HG03571 (cell line): ENCODE data around the gene KDF1.
"Not testable (repeated sequence)": the region's sequence is repeated elsewhere in the genome, so short reads cannot be mapped to it uniquely, and the experiment has no call there.

ENCODE experiments used
- ATAC-seq: cut with Tn5 transposase; IDR thresholded peaks from one replicate; pipeline ENCODE4 v1.9.1; 2021; ENCODE audit not compliant: unreplicated experiment

Gene KDF1

DNA sequence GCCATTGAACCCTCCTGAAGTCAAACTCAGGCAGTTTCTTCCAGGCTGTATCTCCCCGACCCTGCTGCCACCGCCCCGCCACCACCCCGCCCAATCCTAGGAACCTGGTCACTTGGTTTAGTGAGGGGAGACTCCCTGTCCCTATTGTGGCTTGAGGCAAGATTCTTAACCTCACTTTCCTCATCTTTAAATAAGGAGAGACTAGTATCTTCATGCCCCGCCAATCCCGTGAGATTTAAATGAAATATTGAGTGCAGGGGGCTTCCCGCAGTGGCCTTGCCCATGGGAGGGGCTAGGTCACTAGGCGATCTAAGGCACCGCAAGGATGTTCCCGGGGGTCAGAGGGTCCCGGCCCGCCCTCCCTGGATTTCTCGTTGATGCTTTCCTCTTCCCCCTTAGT, 998 bp downstream of the KDF1 start:
- no peak for ATAC-seq

DNA sequence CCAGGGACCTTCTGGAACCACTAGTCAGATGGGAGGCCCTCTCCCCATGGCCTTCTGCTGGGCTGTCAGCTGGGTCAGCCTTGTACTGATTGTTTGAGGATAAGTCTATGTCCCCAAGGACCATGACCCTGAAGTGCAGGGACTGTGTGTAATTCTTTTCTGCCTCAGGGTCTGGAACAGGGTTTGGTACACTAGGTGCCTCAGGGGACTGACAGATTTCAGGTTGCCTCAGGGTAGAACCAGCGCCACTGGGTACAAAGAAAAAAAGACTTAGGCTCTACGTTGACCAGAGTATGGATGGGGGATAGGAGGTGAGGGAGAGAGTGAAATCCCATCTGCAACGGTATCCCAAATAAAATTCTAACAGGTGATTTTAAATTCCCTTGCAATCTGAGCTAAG, 3.0 kb downstream of the KDF1 start:
- no peak for ATAC-seq

DNA sequence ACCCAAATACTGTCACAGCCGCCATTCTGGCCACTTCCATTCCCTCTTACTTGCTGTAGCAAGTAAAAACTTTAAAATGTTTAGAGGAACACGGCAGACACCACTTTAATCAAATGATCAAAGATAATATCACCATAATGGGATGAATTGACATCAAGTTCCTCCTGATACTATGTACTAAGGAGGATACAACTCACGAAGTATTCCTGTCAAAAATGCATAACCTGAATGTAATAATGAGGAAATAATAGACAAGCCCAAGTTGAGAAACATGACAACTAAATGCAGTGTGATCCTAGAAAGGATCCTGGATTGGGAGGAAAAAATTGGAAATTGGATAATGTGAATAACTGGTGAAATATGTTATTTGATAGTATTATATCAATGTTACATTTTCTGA, 3.9 kb downstream of the KDF1 start:
- ATAC-seq = no peak

DNA sequence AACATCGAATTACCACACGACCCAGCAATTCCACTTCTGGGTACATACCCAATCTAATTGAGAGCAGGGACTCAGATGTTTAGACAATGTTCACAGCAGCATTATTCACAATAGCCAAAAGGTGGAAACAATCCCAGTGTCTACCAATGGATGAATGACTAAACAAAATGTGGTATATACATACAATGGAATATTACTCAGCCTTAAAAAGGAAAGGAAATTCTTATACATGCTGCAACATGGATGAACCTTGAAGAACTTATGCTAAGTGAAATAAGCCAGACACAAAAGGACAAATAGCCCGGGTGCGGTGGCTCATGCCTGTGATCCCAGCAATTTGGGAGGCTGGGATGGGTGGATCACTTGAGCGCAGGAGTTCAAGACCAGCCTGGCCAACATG, 6.9 kb downstream of the KDF1 start:
- ATAC-seq = no peak

DNA sequence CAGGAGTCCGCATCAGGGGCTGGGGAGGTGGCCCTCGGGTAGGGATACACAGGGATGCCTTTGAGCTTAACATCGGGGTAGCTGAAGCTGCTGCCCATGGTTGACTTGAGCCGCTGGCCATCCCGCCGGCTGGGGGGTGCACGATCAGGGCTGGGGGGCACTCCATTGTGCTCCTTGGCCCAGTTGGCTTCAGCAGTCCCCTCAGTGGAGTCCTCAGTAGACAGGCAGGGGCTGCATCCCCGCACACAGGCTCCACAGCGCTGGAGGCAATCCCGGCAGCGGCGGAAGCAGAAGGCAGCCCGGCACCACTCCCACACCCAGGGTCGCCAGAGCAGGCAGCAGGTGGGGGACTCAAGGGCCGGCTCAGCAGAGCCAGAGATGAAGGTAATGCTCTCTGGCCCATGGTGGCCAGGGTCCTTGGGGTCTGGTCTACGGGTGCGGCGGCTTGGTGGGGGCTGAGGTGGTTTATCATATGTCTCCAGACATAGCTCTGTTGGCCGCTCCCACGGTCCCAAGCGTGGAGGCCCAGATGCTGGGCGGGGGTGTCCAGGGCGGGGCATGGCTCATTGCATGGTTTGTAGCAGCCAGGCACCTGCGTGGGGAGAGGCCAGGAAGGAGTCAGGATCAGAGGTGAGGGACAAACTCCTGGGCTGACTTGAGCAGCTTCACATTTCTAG, 8.3 kb downstream of the KDF1 start:
- no peak for ATAC-seq

DNA sequence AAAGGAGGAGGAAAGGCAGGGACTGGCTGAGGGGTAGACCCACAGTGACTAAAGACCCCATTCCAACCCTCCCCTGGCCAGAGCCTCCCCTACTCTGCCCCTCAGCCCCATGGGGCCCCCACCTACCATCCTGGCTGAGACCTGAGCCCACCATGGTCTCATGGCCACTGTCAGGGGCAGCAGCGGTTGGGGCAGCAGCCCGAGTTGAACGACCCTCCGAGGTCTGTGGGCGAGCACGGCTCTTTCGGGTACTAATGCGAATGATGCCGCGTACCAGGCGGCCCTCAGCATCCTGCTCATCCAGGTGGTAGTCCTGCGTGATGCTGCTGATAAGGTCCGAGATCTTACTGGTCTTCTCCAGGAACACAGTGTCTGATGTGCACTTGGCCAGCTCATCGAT, 9.1 kb downstream of the KDF1 start:
- ATAC-seq = no peak

DNA sequence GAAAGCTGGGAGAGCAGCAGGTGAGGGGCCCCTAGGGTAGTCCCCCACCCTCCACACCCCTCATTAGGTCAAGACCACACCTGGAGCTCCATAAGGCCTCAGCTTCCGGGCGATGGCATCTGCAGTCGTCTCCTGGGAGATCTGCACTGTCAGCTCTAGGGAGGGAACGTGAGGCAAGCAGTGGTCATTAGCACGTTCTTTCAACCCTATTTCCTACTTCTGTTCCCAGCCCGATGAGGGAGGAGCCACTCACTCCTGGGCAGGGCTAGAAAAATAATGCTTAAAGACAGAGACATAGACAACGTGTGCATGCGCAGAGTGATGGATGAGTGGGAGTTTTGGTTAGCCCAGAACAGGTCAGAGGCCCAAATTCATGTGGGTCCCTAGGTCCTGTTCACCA, 9.7 kb downstream of the KDF1 start:
- ATAC-seq = no peak

DNA sequence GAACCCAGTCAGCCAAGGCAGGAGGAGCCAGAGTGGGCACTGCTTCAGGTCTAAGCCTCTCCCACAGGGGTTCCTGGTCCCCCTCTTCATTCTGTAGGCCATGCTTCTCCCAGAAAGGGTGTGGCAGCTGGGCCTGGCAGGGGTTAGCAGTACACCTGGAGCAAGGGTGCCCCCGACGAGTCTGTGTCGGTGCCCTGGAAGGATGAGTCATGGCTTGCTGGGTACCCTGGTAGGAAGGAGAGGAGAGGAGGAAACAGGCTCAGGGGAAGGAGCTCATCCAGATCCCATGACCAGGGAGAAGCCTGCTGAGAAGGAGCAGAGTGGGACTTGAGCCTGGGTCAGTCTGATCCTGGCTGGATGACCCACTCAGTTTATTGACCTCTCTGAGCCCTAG, 10.3 kb downstream of the KDF1 start:
- no peak for ATAC-seq

DNA sequence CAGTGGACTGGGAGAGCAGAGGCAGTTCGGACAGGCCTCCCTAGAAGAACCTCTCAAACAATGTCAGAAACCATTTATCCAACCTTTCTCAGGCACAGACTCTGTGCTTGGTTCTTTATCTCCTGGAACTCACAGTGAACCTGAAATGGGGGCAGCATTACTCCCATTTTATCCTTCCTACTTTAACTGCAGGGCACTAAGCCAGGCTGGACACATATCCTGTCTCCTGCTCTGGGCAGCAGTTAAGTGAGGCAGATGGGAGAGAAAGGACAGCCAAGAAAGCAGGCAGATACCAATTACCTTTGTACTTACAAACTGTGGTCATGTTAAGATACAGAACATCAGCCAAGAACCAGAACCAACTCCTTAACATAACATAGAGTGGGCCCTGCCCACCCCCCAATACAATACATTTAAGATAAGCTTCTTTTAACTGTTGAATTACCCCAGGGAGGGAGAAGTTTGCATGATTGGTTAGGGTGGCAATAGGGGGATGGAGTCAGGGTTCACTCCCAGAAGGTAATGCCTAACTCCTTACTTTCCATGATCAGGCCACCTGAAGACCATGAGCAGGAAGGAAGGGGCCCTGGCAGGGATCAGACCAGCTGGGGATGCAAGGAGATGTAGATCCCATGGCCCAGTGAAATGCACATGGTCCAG, 10.9 kb downstream of the KDF1 start:
- no peak for ATAC-seq

DNA sequence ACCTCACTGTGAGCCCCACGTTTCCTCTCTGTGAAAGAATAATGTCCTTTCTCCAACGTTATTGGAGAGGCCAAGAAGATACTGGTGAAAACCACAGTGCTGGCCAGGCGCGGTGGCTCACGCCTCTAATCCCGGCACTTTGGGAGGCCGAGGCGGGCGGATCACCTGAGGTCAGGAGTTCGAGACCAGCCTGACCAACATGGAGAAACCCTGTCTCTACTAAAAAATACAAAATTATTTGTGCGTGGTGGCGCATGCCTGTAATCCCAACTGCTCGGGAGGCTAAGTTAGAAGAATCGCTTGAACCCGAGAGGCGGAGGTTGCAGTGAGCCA, 11.6 kb downstream of the KDF1 start:
- ATAC-seq = not testable (repeated sequence)

DNA sequence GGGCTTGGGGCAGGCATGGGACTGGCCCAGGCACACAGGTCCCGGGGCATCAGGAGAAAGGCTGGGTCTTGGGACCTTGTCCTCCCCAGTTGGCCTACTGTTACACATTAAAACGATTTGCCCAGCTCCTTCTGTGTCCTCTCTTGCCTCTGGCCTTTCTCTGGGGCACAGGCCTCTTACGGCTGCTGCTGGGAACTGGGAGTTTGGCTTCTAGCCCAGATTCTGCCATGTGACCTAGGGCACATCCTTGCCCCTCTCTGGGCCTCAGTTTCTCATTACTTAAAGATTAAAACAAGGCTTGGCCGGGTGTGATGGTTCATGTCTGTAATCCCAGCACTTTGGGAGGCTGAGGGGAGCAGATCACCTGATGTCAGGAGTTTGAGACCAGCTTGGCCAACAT, 14.0 kb downstream of the KDF1 start:
- no peak for ATAC-seq

DNA sequence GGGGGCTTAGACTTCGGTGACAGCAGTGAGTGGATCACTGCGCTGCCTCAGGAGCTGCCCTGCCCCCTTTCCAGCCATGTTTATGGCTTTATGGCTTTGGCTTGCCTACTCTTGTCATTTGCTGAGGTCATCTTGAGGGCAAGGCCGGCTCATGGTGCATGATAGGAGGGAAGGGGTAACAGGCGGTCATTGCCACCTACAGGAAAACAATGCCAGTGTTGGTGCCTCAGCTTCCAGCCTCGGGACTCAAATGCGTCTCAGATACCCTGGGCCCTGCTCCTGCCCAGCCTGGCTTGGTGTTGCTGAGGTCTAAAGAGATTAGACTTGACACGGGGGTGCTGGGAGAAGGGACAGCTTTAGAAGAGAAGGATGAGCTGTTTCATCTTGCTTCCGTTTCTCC, 14.5 kb downstream of the KDF1 start:
- no peak for ATAC-seq

DNA sequence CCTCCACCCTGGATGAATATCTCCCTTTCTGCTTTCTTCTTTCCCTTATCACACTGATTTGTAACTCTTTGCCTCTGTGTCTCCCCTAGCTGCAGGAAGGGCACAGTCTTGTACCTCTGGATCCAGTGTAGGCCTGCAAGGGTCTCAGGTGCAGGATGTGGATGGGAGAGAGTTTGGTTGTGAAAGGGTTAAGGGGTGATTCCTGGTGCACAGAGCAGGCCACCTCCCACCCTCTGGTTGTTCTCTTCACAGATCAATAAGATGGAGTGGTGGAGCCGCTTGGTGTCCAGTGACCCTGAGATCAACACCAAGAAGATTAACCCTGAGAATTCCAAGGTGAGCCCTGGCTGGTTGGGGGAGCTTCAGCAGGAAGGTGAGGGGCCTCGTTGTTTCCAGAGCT, 15.1 kb downstream of the KDF1 start:
- ATAC-seq = no peak

DNA sequence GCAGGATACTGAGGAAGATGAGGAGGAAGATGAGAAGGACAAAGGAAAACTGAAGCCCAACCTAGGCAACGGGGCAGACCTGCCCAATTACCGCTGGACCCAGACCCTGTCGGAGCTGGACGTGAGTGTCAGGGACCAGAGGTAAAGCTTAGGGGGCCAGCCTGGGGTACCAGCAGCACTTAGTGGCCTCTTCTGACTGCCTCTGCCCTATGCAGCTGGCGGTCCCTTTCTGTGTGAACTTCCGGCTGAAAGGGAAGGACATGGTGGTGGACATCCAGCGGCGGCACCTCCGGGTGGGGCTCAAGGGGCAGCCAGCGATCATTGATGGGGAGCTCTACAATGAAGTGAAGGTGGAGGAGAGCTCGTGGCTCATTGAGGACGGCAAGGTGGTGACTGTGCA, 17.6 kb downstream of the KDF1 start:
- ATAC-seq = no peak

DNA sequence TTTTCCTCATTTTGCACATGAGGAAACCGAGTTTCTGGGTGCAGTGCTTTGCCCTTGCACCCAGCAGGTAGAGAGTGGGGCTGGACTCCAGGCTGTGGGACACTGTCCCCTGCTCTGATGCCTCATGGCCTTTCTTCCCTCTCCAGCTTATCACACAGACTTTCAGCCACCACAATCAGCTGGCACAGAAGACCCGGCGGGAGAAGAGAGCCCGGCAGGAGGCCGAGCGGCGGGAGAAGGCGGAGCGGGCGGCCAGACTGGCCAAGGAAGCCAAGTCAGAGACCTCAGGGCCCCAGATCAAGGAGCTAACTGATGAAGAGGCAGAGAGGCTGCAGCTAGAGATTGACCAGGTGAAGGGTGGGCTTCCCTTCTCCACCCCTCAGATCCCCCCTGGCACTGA, 19.0 kb downstream of the KDF1 start:
- ATAC-seq = no peak

DNA sequence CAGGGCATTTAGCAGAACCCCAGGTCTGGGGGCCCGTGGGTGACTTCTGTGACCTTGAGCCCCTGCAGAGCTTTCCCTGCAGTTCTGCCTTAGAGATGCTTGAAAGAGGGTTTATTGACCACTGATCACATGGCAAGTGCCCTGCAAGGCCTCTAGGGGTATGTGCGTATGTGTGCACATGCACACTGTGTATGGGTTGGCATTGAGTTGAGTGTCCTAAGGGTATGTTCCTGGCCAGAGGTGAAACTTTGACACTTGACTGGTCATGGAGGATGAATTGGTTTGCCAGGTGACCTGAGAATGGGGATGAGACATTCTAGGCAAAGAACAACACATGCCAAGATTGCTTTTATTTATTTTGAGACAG, 21.6 kb downstream of the KDF1 start:
- ATAC-seq = no peak

DNA sequence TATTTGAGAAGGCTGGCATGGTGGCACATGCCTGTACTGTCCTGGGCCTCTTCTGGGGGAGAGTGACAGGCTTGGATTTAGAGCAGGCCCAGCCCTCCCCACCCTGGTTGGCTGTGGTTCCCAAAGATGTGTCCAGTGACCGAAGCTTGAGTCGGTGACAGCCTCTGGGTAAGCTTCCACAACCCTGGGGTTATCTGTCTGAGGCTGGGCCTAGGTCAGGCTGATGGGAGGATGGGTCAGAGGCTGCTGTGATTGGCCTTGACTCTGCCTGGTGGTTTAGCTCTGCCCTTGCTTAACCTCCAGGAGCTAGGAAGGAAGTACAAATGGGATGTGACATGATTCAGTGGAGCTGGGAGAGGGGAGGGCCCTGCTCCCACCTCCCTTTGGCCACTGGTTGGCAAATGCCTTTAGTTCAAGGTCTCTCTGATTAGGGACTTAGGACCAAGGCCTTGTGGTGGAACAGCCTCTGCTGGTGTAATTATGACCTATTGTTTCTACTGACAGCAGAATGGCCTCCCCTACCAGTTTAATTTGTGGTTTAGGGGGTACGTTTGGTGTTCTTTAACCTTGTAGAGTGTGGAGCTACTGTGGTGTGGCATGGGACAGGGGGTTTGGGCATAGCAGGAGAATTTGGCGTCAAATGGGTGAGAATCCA, 22.1 kb downstream of the KDF1 start:
- ATAC-seq = no peak

DNA sequence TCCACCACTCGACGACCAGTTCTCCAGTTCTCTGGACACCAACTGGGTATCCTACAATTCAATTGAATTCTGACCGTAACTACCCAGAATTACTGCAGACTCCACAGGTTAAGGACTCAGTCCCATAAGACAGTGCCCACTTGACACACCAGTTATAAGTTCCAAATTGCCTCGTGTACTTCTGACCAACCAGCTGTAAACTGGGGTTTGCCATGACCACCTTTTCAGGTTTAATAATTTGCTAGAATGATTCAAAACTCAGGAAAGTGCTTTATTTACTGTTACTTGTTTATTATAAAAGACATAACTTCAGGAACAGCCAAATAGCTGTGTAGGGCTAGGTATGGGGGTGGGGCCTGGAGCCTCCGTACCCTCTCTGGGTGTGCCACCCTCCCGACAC, 23.4 kb downstream of the KDF1 start:
- no peak for ATAC-seq

DNA sequence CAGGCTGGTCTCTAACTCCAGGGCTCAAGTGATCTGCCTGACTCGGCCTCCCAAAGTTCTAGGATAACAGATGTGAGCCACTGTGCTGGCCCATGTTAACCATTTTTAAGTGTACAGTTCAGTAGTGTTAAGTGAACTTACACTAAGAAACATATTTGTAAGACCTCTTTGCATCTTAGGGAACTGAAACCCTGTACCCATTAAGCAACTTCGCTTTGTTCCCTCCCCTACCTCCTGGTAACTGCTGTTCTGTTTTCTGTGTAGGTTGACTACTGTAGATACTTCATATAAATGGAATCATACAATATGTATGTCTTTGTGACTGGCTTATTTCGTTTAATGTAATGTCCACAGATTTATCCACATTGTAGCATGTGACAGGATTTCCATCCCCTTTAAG, 27.7 kb downstream of the KDF1 start:
- no peak for ATAC-seq

DNA sequence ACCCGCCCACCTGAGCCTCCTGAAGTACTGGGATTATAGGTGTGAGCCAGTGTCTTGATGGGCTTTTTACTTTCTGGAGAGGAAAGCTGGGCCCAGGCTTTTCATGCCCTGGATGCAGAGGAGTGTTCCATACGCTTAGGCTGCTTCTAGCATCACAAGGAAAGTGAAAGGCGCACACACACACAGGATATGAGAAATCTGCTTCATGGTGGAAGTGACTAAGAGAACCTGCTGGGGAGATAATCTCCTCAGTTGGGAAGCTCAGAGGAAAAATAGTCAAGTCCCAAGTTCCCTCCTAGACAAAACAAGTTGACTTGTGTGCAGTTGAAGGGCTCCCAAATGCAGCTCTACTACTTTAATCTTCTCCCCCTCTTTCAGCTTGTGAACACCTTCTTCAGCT, 36.6 kb downstream of the KDF1 start:
- no peak for ATAC-seq

DNA sequence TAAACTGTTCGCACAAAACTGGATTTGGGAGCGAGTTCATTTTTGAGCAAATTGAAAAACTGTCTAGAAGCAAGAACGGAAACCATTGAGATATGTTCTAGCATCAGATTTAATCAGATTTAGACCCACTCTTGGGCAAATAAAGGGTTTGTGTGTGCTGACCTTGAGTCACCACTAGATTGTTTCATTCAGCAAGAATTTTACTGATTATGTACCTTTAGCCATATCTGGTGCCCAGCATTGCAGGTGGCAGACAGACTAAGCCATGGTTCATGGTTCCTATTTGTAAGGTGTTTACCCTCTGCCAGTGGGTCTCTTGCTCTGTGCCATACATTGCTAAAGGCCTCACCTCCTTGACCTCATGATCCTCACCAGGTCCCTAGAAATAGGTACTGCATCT, 37.4 kb downstream of the KDF1 start:
- no peak for ATAC-seq

DNA sequence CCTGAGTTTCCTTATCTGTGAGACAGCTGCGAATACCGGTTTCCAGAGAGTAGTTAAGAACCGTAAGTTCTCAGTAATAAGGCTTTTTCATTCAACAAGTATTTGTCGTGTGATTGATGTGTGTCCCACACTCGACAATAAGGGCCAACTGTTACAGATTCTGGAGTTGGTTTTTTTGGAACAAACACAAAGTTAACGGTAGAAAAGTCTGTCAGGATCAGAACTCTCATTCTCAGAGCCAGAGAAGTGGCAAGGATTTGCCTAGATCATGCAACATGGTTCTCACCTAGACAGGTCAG, 37.9 kb downstream of the KDF1 start:
- no peak for ATAC-seq
